DOHH2 (cell line): ENCODE data around the gene ASB5.

Source experiments
- EZH2phosphoT487 ChIP-seq: fragments of 200-600 bp; sonication (generic); IDR thresholded peaks from 2 replicates; pipeline ENCODE4 v1.6.1; 2017; ENCODE audit warnings: borderline replicate concordance, mild to moderate bottlenecking, antibody characterized with exemption, low read length, moderate library complexity, mixed read lengths
- TF ChIP-seq, protein P1 (sequence below): fragments of 200-600 bp; sonication (generic); IDR thresholded peaks from one replicate; pipeline ENCODE4 v1.5.1; 2014; ENCODE audit warnings: antibody characterized with exemption, mild to moderate bottlenecking, low read depth, low read length; ENCODE audit not compliant: poor library complexity, severe bottlenecking

DNA sequence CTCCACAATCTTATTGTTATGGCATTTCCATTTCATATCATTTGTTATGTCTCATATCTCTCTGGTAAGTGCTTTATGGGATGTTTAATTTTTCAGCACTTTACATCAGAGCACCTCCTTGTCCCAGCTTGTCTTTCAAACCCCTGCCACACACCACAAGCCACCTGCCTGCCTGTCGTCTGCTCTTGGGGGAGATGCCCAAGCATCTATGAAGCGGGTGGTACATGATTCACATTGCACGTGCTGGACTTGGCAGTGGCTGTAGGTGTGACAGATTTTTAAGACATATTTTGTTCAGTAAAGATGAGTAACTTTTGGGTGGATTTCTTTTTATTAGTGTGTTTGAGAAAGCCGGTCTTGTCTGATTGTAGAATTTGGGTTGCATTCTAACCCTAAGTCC is 59.5 kb downstream of the ASB5 start:
- TF ChIP-seq, protein P1, sequence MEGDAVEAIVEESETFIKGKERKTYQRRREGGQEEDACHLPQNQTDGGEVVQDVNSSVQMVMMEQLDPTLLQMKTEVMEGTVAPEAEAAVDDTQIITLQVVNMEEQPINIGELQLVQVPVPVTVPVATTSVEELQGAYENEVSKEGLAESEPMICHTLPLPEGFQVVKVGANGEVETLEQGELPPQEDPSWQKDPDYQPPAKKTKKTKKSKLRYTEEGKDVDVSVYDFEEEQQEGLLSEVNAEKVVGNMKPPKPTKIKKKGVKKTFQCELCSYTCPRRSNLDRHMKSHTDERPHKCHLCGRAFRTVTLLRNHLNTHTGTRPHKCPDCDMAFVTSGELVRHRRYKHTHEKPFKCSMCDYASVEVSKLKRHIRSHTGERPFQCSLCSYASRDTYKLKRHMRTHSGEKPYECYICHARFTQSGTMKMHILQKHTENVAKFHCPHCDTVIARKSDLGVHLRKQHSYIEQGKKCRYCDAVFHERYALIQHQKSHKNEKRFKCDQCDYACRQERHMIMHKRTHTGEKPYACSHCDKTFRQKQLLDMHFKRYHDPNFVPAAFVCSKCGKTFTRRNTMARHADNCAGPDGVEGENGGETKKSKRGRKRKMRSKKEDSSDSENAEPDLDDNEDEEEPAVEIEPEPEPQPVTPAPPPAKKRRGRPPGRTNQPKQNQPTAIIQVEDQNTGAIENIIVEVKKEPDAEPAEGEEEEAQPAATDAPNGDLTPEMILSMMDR, result no peak
- TF ChIP-seq EZH2phosphoT487, result no peak
